Caco-2 (cell line): ENCODE data around the gene PTPN23. TPM values are rescaled to one million over a fixed set of nuclear protein-coding genes. Genes with fewer than 3 reads are reported as not detected.

Experiments used
- BruUV-seq: library from RNA; stranded (reverse); fragments of 400-500 nt; replicated peaks from 2 replicates; lab custom pipeline; 2021; lab: Mats Ljungman, UMichigan
- CTCF ChIA-PET: fragments of 300-600 bp; sonication (Branson Sonifier 250); formaldehyde crosslinking; loops from one replicate; lab custom pipeline; 2022; ENCODE audit warnings: antibody characterized with exemption; lab: Charles Lee
- POLR2A ChIA-PET: fragments of 300-600 bp; sonication (Branson Sonifier 250); formaldehyde crosslinking; loops from one replicate; lab custom pipeline; 2022; ENCODE audit warnings: antibody characterized with exemption; lab: Charles Lee
- DNase-seq, 2 experiments: peaks; one replicate each; pipeline versions ENCODE4 v3.0.0 to v3.0.0-alpha.2; 2020 to 2022
- H3K27me3 ChIP-seq: replicated peaks from 2 replicates; pipeline ENCODE4 v1.6.0; 2011; ENCODE audit warnings: low read length; ENCODE audit not compliant: control insufficient read depth, insufficient read depth
- H3K36me3 ChIP-seq: 2 replicates; pipeline ENCODE4 v1.5.1; 2011; ENCODE audit warnings: low read length; ENCODE audit not compliant: control insufficient read depth, insufficient read depth
- H3K4me1 ChIP-seq: fragments of 250-450 bp; sonication (Bioruptor Pico); 2 replicates; pipeline ENCODE4 v1.5.1; 2020; ENCODE audit warnings: mild to moderate bottlenecking
- H3K4me3 ChIP-seq: 2 replicates; pipeline ENCODE4 v1.5.1; 2011; ENCODE audit warnings: low read depth, mild to moderate bottlenecking, control low read depth, low read length
- H3K9me3 ChIP-seq: fragments of 250-450 bp; sonication (Bioruptor Pico); 2 replicates; pipeline ENCODE4 v1.5.1; 2020; ENCODE audit warnings: mild to moderate bottlenecking, moderate library complexity
- H3K27ac Mint-ChIP-seq: one replicate; pipeline ENCODE4 v1.8.0; 2022; ENCODE audit warnings: mixed read lengths; ENCODE audit not compliant: unreplicated experiment
- H3K27me3 Mint-ChIP-seq: one replicate; pipeline ENCODE4 v1.8.0; 2022; ENCODE audit warnings: mixed read lengths; ENCODE audit not compliant: insufficient read depth, unreplicated experiment
- H3K36me3 Mint-ChIP-seq: one replicate; pipeline ENCODE4 v1.8.0; 2022; ENCODE audit warnings: mild to moderate bottlenecking, mixed read lengths; ENCODE audit not compliant: insufficient read depth, unreplicated experiment
- H3K4me1 Mint-ChIP-seq: one replicate; pipeline ENCODE4 v1.8.0; 2022; ENCODE audit warnings: low read depth, mixed read lengths; ENCODE audit not compliant: unreplicated experiment
- H3K4me3 Mint-ChIP-seq: one replicate; pipeline ENCODE4 v1.8.0; 2022; ENCODE audit warnings: mild to moderate bottlenecking, moderate library complexity, mixed read lengths; ENCODE audit not compliant: unreplicated experiment
- H3K9me3 Mint-ChIP-seq: one replicate; pipeline ENCODE4 v1.8.0; 2022; ENCODE audit warnings: mixed read lengths; ENCODE audit not compliant: unreplicated experiment
- CTCF ChIP-seq, 2 experiments: fragments of 200-600 bp in 1 of 2; IDR thresholded peaks; 1 replicate in 1 of 2; 2 replicates in 1 of 2; pipeline versions ENCODE4 v1.5.1 to v1.8.0; 2011 to 2022; ENCODE audit warnings: antibody characterized with exemption in 1 of 2, control low read depth in 1 of 2, inconsistent platforms in 1 of 2, low read depth in 1 of 2, low read length in 1 of 2, mild to moderate bottlenecking in 1 of 2, moderate library complexity in 1 of 2; ENCODE audit not compliant: insufficient read depth in 1 of 2, severe bottlenecking in 1 of 2, unreplicated experiment in 1 of 2
- intact Hi-C: fragments of 100-400 bp; cut with micrococcal nuclease; formaldehyde crosslinking; loops from one replicate; pipeline ENCODE4 v1.10.0; 2022; ENCODE audit not compliant: unreplicated experiment
- total RNA-seq: library from RNA; stranded (reverse); gene quantifications from 2 replicates; pipeline ENCODE4 v1.2.3, GENCODE V29; 2022

The PTPN23 gene
- total RNA-seq, 1 experiment from 2014 or later, result 49.6 TPM

DNA sequence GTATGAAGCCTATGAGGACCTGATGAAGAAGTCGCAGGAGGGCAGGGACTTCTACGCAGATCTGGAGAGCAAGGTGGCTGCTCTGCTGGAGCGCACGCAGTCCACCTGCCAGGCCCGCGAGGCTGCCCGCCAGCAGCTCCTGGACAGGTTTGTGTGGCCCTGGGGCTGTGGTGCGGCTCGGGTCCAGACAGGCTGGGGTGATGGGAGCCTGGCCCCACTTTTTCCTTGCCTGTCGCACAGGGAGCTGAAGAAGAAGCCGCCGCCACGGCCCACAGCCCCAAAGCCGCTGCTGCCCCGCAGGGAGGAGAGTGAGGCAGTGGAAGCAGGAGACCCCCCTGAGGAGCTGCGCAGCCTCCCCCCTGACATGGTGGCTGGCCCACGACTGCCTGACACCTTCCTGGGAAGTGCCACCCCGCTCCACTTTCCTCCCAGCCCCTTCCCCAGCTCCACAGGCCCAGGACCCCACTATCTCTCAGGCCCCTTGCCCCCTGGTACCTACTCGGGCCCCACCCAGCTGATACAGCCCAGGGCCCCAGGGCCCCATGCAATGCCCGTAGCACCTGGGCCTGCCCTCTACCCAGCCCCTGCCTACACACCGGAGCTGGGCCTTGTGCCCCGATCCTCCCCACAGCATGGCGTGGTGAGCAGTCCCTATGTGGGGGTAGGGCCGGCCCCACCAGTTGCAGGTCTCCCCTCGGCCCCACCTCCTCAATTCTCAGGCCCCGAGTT, 29.0 kb downstream of the PTPN23 start:
- Histone ChIP-seq H3K4me3 (no peak overlapping the region), H3K27me3 (no peaks in the 10 kb centered on the region), H3K9me3 (no peaks in the 10 kb centered on the region), H3K4me1 (peaks cover 9% of the 10 kb centered on the region), H3K36me3 (peaks cover 2% of the 10 kb centered on the region)
- Mint-ChIP-seq H3K4me1 (no peaks in the 10 kb centered on the region), H3K27me3 (no peaks in the 10 kb centered on the region), H3K27ac (no peak overlapping the region), H3K9me3 (no peaks in the 10 kb centered on the region), H3K36me3 (peaks cover 66% of the 10 kb centered on the region), H3K4me3 (no peak overlapping the region)
- intact Hi-C loops, result no loop called here
- ChIA-PET POLR2A (no interaction called here), CTCF (no interaction called here)
- DNase-seq, result no peak
- no TSS peak for BruUV-seq
- no peak for TF ChIP-seq CTCF (IDR thresholded peaks at IDR 0.05; ENCODE audit: insufficient read depth in 1 of 2, low read depth in 1 of 2, low read length in 1 of 2, severe bottlenecking in 1 of 2, unreplicated experiment in 1 of 2)

DNA sequence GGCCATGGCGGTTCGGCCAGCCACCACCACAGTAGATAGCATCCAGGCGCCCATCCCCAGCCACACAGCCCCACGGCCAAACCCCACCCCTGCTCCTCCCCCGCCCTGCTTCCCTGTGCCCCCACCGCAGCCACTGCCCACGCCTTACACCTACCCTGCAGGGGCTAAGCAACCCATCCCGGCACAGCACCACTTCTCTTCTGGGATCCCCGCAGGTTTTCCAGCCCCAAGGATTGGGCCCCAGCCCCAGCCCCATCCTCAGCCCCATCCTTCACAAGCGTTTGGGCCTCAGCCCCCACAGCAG, 29.5 kb downstream of the PTPN23 start:
- no peaks in the 10 kb centered on the region for H3K27me3 Mint-ChIP-seq

More for the DNA sequence above, 29.5 kb downstream of the PTPN23 start:
- DNase-seq, result no peak
- TF ChIP-seq CTCF (IDR thresholded peaks at IDR 0.05; ENCODE audit: insufficient read depth in 1 of 2, low read depth in 1 of 2, low read length in 1 of 2, severe bottlenecking in 1 of 2, unreplicated experiment in 1 of 2), result no peak
- POLR2A ChIA-PET, result no interaction called here
- Mint-ChIP-seq H3K27ac (no peak overlapping the region), H3K9me3 (no peaks in the 10 kb centered on the region), H3K36me3 (peaks cover 67% of the 10 kb centered on the region), H3K4me3 (no peak overlapping the region), H3K4me1 (no peaks in the 10 kb centered on the region)
- peaks cover 9% of the 10 kb centered on the region for H3K4me1 ChIP-seq
- no peak overlapping the region for H3K4me3 ChIP-seq
- CTCF ChIA-PET, result no interaction called here
- H3K9me3 ChIP-seq, result no peaks in the 10 kb centered on the region
- no TSS peak for BruUV-seq
- intact Hi-C loops, result no loop called here
- H3K36me3 ChIP-seq, result peaks cover 1% of the 10 kb centered on the region
- no peaks in the 10 kb centered on the region for H3K27me3 ChIP-seq
